ENCODE results near the gene KIF19. TPM values are rescaled to one million over a fixed set of nuclear protein-coding genes. Genes with fewer than 3 reads are reported as not detected.

The KIF19 gene
- total and polyA plus RNA-seq, 2 experiments from 2014 or later = 0.46 to 0.80 TPM

DNA sequence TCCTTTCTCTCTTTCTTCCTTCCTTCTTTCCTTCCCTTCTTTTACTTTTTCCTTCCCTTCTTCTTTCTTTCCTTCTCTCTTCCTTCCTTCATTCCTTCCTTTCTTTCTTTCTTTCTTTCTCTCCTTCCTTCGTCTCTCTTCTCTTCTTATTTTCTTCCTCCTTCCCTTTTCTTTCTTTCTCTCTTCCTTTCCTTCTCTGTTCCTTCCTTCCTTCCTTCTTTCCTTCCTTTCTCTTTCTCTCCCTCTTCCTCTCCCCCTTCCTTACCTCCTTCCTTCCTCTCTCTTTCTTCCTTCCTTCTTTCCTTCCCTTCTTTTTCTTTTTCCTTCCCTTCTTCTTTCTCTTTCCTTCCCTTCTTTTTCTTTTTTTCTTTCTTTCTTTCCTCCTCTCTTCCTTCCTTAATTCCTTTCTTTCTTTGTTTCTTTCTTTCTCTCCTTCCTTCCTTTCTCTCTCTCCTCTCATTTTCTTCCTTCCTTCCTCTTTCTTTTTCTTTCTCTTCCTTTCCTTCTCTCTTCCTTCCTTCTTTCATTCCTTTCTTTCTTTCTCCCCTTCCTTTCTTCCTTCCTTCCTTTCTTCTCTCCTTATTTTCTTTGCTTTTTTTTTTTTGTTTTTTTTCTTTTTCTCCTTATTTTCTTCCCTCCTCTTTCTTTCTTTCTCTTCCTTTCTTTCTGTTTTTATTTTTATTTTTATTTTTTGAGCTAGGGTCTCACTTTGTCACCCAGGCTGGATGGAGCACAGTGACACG lies 64.1 kb downstream of the KIF19 start:
- H3K27me3 ChIP-seq = no peaks in the 10 kb centered on the region
- peak overlapping the region; percentile 38 for H3K27ac ChIP-seq
- no peaks in the 10 kb centered on the region for H3K9me3 ChIP-seq (ENCODE audit: low read depth)
- TF ChIP-seq EZH2phosphoT487 (IDR thresholded peaks at IDR 0.05; ENCODE audit: low read depth, severe bottlenecking, unreplicated experiment) (no peak), EZH2 (IDR thresholded peaks at IDR 0.05; ENCODE audit: borderline replicate concordance) (no peak)
- H4K20me1 ChIP-seq (ENCODE audit: insufficient read depth, poor library complexity, severe bottlenecking) = no peaks in the 10 kb centered on the region
- no peaks in the 10 kb centered on the region for H3K79me2 ChIP-seq
- WGBS (ENCODE audit: low lambda C conversion rate, missing lambda C conversion rate) = 89% methylated on average over 2 of the region's 2 CpGs
- H3K36me3 ChIP-seq (replicated peaks; ENCODE audit: insufficient read depth, low read depth) = no peaks in the 10 kb centered on the region
- no peaks in the 10 kb centered on the region for H3K9me2 ChIP-seq (replicated peaks; ENCODE audit: insufficient read depth)
- DNase-seq (ENCODE audit: low spot score) = no peak
- H3K4me3 ChIP-seq = no peak overlapping the region
- H3K4me2 ChIP-seq = no peak overlapping the region
- H2AFZ ChIP-seq = no peak overlapping the region
- H3K4me1 ChIP-seq (ENCODE audit: insufficient read depth) = peaks cover 10% of the 10 kb centered on the region

DNA sequence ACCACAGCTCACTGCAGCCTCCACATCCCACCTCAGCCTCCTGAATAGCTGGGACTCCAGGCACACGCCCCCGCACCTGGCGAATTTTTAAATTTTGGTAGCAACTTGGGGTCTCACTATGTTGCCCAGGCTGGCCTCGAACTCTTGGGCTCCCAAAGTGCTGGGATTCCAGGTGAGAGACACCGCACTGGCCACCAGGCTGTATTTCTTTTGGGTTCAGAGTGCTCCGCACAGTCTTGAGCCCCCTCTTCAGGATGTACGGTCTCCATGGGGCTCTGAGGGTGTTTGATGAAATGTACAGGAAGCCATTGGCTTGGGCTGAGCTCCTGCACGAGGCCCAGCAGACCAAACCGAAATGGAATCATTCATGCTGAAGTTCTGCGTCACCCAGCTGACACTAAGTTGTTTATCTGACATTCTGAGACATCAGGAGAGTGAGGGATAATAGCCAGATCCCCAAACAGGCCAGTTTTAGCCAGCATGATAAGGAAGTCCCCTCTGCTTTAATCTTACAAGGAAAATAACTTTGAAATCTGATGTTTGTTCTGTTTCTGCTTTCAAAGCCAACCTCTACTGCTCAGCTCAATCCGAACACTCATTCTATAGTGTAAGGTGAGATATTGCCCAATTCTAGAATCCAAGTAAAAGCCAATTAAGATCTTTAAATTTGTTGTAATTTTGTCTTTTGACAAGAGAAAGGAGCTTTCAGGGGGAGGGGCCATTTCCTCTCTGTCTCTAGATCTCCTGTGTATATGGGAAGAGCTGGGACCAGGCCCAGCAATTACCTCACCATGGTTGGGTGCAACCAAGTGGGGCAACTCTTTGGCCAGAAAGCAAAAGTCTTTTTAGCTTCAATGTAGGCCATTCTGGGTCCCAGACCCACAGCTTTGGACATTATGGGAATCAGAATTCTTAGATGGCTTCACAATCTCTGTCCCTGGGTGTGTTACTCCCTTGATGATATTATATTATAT lies 64.9 kb downstream of the KIF19 start:
- no peak overlapping the region for H3K4me3 ChIP-seq
- no peaks in the 10 kb centered on the region for H3K36me3 ChIP-seq (replicated peaks; ENCODE audit: insufficient read depth, low read depth)
- TF ChIP-seq EZH2phosphoT487 (IDR thresholded peaks at IDR 0.05; ENCODE audit: low read depth, severe bottlenecking, unreplicated experiment) (no peak), EZH2 (IDR thresholded peaks at IDR 0.05; ENCODE audit: borderline replicate concordance) (no peak)
- TF ChIP-seq, protein P1, sequence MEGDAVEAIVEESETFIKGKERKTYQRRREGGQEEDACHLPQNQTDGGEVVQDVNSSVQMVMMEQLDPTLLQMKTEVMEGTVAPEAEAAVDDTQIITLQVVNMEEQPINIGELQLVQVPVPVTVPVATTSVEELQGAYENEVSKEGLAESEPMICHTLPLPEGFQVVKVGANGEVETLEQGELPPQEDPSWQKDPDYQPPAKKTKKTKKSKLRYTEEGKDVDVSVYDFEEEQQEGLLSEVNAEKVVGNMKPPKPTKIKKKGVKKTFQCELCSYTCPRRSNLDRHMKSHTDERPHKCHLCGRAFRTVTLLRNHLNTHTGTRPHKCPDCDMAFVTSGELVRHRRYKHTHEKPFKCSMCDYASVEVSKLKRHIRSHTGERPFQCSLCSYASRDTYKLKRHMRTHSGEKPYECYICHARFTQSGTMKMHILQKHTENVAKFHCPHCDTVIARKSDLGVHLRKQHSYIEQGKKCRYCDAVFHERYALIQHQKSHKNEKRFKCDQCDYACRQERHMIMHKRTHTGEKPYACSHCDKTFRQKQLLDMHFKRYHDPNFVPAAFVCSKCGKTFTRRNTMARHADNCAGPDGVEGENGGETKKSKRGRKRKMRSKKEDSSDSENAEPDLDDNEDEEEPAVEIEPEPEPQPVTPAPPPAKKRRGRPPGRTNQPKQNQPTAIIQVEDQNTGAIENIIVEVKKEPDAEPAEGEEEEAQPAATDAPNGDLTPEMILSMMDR (IDR thresholded peaks at IDR 0.05; ENCODE audit: poor library complexity) = no peak
- H3K27ac ChIP-seq = peak overlapping the region; percentile 38
- H3K27me3 ChIP-seq = no peaks in the 10 kb centered on the region
- no peaks in the 10 kb centered on the region for H3K9me3 ChIP-seq (ENCODE audit: low read depth)
- H4K20me1 ChIP-seq (ENCODE audit: insufficient read depth, poor library complexity, severe bottlenecking) = no peaks in the 10 kb centered on the region
- peaks cover 10% of the 10 kb centered on the region for H3K4me1 ChIP-seq (ENCODE audit: insufficient read depth)
- no peaks in the 10 kb centered on the region for H3K79me2 ChIP-seq
- H3K4me2 ChIP-seq = no peak overlapping the region
- no peak for DNase-seq (ENCODE audit: low spot score)
- H2AFZ ChIP-seq = no peak overlapping the region
- H3K9me2 ChIP-seq (replicated peaks; ENCODE audit: insufficient read depth) = no peaks in the 10 kb centered on the region
- 74% methylated on average over 11 of the region's 11 CpGs for WGBS (ENCODE audit: low lambda C conversion rate, missing lambda C conversion rate)

- H4K20me1 ChIP-seq (ENCODE audit: insufficient read depth, poor library complexity, severe bottlenecking) = no peaks in the 10 kb centered on the region
- H2AFZ ChIP-seq = no peak overlapping the region
- no peak overlapping the region for H3K4me2 ChIP-seq
- no peaks in the 10 kb centered on the region for H3K9me2 ChIP-seq (replicated peaks; ENCODE audit: insufficient read depth)
- no peaks in the 10 kb centered on the region for H3K27me3 ChIP-seq
- no peaks in the 10 kb centered on the region for H3K9me3 ChIP-seq (ENCODE audit: low read depth)
- no peaks in the 10 kb centered on the region for H3K36me3 ChIP-seq (replicated peaks; ENCODE audit: insufficient read depth, low read depth)
- H3K4me1 ChIP-seq (ENCODE audit: insufficient read depth) = peaks cover 10% of the 10 kb centered on the region
- TF ChIP-seq EZH2phosphoT487 (IDR thresholded peaks at IDR 0.05; ENCODE audit: low read depth, severe bottlenecking, unreplicated experiment) (no peak), EZH2 (IDR thresholded peaks at IDR 0.05; ENCODE audit: borderline replicate concordance) (no peak)
- TF ChIP-seq, protein P1 (IDR thresholded peaks at IDR 0.05; ENCODE audit: poor library complexity) = no peak
- no peak for DNase-seq (ENCODE audit: low spot score)
- WGBS (ENCODE audit: low lambda C conversion rate, missing lambda C conversion rate) = 82% methylated on average over 5 of the region's 5 CpGs
- no peaks in the 10 kb centered on the region for H3K79me2 ChIP-seq
- H3K27ac ChIP-seq = no peak overlapping the region
- no peak overlapping the region for H3K4me3 ChIP-seq
Observed at GRCh38 chr17:74391771-74392170, 65.7 kb downstream of the KIF19 start.
